GM21526 (cell line): ENCODE measurements around the gene WWOX.

Experiments
- ATAC-seq: cut with Tn5 transposase; IDR thresholded peaks from one replicate; pipeline ENCODE4 v1.9.1; 2021; ENCODE audit warnings: moderate library complexity; ENCODE audit not compliant: unreplicated experiment, low FRiP score

Gene WWOX

GRCh38 chr16:78931678-78932077 is 832.2 kb downstream of the WWOX start:
- ATAC-seq = no peak

GRCh38 chr16:78932355-78932943 is 833.0 kb downstream of the WWOX start:
- no peak for ATAC-seq

DNA sequence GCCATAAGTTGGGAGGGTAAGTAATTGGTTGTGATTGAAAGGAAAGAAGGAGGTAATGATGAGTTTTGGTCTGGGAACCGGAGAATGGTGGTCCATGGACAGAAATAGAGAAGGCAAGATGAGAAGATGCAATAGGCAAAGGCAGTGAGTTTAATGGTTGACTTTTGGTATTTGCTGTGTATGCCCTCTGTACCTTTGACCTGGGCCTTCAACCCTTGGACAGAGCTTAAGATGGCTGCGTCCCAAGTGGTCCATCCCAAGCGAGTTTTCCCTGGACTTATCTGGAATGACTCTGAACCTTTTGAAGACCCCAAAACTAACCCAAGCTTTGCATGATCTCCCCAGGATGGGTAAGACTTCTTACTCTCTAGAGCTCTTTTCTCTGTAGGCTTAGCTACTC is 836.6 kb downstream of the WWOX start:
- ATAC-seq = no peak

GRCh38 chr16:78939597-78939996 is 840.1 kb downstream of the WWOX start:
- no peak for ATAC-seq

DNA sequence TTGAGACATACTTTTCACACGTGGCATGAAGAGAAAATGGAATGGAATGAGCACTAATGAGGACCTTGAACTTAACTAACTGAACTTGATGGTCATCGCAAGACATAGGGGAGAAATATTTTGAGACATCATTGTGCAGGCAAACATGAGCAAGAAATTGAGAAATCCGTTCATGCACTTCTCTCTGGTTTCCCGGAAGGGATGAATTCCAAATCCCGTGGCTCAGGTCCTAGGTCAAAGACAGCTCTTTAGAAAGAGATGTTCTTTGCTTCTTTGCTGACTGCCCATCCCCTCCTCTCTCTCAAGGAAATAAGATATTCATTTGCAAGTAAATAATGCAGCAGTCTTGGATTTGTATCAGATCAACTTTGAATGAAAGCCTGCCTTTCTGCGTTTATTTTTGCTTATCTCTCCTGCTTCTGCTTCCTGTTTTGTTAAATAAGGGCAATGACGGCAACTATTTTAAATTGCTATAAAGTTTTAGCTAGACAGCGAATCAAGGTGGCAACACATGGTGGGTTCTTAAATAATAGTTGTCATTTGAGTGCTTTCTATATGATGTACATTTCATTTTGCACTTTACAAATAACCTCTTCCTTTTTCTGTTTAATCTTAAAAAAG is 843.3 kb downstream of the WWOX start:
- no peak for ATAC-seq

DNA sequence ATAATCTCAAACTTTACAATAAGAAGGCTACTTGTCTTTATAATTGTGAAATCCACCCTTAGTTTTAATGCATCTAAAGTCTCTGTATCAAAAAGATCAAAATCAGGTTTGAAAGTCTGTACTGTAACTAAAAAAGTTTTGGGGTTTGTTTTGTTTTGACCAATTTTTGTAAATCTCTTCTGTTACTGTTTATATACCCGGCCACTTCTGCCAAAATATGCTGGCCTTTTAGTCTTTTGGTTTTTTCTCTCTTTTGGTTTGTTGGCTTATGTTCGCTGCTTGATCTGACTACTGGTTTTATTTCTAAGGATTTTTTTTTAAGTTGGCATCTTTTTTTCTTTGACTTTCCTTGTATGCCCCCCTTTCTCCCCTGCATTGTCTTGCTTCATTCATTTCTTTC is 845.9 kb downstream of the WWOX start:
- no peak for ATAC-seq

DNA sequence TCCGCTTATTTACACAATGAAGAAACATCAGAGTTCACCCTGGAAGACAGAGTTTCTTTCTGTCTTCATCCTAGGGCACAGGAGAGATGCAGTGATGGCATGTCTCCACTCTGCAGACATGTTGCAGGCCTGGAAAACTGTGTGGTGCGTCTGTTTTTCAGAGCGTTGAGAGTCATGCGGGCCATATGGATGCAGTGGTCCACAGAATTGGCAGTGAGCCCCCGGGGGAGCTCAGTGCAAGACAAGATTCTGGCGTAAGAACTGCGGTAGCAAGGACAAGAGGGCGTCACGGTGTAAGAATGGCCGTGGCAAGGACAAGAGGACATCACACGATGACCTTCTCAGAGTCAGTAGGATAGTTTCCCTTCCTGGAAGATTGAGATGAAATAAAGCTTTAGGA is 847.1 kb downstream of the WWOX start:
- no peak for ATAC-seq

GRCh38 chr16:78950768-78951167 is 851.3 kb downstream of the WWOX start:
- ATAC-seq = no peak

GRCh38 chr16:78952630-78953029 is 853.2 kb downstream of the WWOX start:
- no peak for ATAC-seq

DNA sequence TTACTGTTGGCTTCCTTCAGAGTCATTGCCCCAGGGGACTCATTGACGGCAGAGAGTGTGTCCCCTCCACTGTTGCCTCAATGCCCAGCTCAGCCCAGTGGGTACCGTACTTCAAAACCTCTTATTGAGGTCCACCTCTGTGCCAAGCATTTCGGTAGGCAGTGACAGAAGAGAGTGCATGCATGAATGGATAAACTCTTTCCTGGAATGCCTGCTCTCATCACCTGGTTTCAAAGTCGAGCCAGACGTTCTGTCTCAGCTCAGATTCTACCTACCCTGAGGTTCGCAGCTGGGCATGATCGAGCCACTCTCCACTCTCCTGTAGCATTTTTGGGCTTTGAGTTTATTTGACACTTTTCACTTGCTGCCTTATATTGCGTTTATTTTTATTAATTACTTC is 854.1 kb downstream of the WWOX start:
- ATAC-seq = no peak

GRCh38 chr16:78955206-78955605 is 855.8 kb downstream of the WWOX start:
- no peak for ATAC-seq

DNA sequence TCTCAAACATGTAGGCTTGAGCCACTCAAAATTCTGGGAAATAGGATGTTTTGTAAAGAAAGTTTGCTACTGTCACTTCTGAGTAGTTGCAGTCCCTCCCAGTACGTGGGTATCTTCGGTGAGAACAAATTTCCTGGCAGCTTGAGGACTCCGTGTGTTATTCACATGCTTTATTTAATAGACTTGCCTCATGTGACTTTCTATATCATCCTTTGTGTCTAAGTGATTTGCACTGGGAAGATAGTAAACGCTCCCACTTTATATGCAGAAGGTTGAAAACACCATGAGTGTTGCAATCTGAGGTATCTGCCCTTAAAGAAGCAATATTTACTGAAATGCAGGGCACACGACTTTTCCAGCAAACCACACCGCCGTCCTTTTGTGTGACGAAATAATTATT is 857.4 kb downstream of the WWOX start:
- no peak for ATAC-seq

DNA sequence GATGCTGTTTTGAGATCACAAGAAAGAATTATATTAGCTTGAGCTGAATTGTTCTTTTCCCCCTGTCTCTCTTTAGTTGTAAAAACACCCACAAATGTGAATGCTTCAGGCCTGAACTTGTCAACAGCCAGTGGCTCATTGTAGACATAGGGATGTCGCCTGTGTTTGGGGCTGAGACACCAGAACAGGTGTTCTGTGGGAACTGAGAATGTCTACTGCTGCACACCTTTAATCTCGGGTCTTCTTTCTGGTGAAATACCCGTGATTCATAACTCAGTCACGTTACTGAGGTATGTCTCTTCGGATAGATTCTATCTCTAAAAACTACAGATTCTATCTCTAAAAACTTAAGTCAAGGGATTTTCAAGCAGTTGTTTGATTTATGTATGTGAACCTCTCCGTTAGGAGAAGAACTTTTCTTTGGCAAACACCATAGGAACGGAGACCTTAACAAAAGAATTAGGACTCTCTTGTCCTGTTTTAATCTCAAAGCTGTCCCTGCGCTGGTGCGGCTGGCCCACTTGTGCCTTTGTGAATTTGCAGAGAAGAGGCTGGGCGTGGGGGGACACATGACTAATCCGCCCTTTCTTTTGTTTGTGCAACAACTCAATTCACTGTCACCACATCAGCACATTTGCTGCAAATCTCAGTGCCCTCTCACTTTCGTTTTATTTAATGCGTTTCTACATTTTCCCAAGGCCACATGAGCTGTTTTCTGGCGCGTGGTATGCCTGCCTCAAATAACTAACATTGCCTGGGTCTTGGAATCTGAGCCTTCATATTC is 858.1 kb downstream of the WWOX start:
- ATAC-seq = no peak

DNA sequence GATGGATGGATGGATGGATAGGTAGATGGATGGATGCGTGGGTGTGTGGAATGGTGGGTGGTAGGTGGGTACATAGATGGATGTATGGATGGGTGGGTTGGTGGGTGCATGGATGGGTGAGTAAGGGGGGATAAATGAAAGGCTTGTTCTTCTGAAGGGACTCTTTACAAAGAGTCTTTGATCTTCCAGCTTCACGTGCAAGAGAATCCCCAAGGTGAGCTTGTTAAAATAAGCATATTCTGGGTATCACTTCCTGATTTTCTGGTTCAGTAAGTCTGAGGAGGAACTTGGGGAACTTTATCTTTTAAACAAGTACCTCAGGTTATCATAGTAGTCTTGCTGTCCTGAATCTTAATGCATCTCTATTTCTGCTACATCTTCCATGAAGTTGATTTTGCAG is 862.0 kb downstream of the WWOX start:
- no peak for ATAC-seq

GRCh38 chr16:78962457-78962929 is 863.0 kb downstream of the WWOX start:
- ATAC-seq = peak; percentile 92

DNA sequence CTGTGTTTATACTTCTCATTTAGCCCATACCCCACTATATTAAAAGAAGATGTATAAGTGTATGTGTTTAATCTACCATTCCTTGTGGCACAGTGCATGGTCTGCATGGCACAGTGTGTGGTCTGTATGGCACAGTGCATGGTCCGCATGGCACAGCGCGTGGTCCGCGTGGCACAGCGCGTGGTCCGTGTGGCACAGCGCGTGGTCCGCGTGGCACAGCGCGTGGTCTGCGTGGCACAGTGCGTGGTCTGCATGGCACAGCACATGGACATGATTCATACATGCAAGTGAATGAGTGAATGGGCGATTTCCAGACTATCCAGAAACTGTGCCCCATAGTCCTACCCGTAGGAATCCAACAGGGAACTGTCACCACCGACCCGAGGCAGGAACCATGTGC is 868.5 kb downstream of the WWOX start:
- ATAC-seq = no peak

- no peak for ATAC-seq
Measured at GRCh38 chr16:78969721-78970120, 870.3 kb downstream of the WWOX start.

DNA sequence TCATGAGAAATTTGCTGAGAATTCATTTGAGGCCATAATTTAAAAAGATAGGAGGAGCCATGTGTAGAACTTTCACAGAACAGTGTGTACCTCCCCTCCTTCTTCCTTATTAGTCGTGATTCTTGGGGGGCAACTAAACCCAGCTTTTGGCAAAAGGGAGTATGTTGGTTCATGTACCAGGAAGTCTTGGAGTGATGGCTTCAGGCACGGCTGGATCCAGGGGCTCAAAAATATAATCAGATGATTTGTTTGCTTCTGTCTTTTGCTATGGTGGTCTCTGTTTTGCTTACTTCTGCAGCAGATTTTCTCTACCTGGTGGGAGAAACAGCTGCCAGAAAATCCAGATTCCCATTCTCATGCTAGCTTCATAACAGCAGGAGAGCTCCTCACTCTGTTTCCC is 871.2 kb downstream of the WWOX start:
- no peak for ATAC-seq

GRCh38 chr16:78972006-78972405 is 872.6 kb downstream of the WWOX start:
- ATAC-seq = no peak

GRCh38 chr16:78972986-78973385 is 873.5 kb downstream of the WWOX start:
- ATAC-seq = no peak

GRCh38 chr16:78976212-78976611 is 876.8 kb downstream of the WWOX start:
- ATAC-seq = no peak

DNA sequence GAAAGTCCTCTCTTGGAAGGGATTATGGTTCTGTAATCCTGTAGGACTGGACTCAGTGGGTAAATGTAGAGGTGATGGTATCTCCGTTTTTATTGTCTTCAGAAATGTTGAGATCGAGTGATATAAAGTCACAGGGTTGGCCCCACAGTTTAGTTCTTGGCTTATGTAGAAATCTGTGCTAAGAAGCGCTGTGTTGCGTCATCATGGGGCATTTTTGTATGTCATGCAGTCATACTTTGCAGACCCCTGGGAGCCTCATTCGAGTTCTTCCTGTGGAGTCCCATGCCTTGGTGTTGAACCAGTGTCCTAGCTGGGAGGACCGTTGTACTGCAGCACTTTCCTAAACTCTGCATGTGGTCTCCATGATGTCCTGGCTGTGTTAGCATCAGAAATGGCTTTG is 881.4 kb downstream of the WWOX start:
- ATAC-seq = no peak
